ENCODE data around the gene AFF3.

Gene AFF3

DNA sequence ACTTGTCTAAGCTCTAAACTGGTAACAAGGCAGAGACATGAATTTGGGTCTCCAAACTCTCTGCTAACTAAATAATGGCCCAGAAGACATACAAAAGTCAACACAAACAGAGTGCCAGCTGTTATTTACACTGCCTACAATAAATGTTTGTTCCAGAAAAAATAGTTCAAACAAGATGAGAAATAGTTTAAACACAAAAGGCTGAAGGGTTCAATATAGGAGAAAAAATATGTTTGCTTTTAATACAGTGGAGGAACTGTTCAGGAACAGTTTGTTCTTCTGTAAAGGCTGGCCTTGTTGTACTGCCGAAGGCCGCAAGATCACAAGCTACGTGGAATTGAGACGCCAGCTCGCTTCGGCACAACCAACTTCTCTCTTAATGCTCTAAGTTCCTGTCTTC, 74.6 kb downstream of the AFF3 start:
- DNase-seq: no peak

DNA sequence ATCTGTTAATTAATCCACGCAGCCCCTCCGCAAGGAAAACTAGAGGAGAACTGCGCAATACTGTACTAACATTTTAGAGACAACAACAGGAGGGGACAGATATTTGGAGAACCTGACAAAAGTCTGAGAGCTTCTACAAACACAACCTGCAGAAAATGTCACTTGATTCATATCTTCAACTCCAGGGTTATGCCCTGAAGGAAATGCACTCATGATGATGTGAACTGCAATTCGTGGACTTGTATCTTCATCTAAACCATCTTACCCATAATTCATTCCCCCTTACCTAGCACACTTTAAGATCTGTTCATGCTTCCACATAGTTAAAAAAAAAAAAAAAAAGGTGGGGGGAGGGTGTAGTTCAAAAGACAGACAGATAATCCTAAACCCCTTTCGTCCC, 75.5 kb downstream of the AFF3 start:
- DNase-seq: no peak

DNA sequence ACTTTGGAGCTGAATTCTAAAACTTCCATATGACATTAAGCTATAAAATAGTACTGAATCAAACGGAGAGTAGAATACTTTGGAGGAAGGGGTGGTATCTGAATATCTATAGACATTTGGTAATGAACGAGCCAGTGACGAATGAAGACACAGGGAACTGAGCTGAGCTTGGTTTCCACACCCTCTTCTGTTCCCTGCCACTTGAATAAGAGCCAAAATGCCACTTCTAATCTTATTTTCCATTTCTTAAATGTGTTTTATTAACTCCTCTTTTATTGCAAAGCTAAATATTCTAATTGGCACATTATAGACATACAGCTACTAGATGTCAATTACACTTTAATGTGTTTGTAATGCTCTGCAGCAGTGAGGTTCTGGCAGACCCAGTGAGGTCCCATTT, 76.1 kb downstream of the AFF3 start:
- DNase-seq: no peak

DNA sequence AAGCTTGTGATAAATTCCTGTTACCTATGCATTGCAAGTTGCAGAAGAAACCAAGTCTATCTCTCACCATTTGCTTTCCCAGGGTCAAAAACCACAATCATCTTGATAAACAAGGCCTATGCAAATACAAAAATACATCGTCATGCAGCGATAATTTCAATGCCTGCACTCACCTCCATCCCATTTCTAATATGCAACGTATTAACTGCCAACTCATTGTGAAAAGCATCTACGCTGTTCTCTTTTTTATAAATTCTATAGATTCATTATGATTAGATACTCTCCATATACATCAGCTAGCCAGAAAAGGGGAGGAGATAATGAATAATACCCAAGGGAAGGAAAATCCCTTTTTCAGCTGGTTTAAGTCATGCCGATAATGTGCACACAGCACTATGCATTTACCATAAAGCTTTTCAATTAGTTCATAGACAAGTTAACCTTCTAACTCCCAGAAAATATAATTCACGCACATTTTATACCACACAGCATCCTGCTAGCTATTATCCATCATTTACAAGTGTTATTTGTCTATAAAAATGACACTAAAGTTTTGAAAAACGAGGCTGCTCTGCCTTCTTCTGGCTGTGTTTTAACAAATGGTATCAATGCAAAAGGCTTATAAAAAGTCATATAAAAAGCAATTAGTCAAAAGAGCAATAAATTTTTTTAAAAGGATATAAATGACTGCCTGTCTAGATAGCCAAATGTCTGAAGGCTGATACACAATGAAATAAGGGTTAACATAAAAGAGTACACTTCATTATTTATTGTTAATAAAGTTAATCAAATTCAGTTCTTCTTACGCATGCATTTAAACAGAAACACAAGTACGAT, 77.6 kb downstream of the AFF3 start:
- no peak for DNase-seq

DNA sequence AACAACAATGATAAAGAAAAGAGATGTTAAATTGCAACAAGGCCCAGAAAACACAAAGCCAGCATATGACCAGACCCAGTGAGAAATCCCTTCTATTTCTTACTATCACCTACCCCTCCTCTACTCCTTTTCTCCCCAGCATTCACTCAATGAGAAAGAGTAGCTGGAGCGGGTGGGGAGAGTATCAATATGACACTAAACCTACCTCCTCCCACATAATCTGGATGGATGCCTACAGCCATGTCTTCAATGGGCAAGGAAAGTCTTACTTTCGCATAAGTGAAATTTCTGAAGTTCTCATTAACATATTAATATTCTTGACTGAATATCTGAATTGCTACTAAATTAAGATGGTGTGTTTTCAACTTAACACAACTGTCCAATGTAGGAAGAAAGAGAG, 78.2 kb downstream of the AFF3 start:
- DNase-seq: no peak

DNA sequence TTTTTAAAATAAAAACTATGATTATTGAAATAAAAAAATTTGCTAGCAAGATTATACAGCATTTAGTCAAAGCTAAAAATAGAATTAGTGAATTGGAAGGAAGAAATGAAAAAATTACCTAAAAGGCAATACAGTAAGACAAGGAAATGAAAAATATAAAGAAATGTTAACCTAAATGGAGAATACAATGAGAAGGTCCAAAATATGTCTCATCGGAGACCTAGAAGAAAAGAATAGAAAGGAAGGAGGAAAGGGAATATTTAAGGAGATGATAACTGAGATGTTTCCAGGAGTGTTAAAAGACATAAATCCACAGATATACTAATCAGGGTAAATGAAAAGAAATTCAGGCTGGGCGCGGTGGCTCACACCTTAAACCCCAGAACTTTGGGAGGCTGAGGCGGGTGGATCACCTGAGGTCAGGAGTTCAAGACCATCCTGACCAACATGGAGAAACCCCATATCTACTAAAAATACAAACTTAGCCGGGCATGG, 78.9 kb downstream of the AFF3 start:
- no peak for DNase-seq

DNA sequence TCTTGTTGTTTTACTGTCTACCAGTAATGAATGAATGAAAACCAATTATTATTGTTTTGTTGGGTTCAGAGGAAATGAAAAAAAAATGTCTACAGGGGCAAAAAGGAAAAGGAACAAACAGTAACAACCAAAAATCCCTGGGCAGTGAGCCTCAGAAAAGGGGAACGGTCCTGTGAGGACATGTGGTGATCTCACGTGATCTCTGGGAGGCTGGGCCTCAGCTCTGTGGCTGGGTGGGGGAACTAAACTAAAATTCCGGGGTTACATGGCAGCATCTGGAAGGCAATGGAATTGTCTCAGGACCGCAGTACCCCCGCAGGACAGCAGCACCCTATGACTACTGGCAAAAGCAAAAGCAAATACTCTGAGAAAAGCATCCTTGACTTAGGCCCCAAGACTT, 80.1 kb downstream of the AFF3 start:
- DNase-seq: no peak

DNA sequence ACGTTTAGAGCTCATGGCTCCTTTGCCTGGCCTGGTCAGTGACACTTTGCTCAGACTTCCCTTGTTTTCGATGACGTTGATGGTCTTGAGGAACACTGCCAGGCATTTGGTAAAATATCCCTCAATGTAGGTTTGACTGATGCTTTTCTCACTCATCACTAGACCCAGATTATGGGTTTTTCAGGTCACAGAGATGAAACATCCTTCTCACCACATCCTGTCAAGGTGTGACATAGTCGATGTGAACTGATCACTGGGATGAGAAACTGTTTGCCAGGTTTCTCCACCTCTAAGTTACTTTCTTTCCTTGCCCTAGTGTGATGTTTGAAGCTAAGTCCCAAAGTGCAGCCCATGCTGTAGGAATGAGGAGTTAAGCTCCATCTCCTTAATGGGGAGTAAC, 81.5 kb downstream of the AFF3 start:
- no peak for DNase-seq

DNA sequence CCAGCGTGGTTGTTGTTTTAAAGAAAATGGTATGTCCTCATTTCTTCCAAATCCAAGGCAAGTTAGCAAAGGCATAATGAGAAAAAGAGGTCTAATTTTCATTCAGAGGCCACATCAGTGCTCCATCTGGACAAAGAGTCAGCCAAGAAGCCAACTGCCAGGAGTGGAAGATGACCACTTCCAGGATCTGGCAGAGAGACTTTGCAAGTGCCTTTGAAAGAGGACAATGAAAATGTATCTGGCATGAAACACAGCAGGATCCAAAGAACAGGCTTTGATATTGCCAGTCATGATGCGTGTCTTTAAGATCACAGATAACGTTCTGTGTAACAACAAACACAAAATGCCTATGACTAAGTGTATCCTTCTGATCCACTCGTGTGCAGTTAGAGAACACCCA, 82.8 kb downstream of the AFF3 start:
- DNase-seq: no peak

DNA sequence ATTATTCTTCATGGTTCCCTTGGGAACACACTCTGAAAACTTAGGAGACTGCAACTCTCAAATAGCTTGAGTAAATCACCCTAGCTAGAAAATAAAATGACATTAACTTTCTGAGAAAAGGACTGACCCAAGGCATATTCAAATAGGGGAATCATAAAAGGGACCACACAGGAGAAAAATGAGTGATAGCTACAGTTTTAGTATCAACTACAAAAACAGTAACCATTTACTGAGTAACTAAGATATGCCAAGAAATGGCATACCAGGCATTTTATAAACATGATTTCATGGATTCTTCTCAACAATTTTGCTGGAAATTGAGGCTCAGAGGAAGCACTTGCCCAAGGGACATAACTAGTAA, 84.5 kb downstream of the AFF3 start:
- DNase-seq: no peak

DNA sequence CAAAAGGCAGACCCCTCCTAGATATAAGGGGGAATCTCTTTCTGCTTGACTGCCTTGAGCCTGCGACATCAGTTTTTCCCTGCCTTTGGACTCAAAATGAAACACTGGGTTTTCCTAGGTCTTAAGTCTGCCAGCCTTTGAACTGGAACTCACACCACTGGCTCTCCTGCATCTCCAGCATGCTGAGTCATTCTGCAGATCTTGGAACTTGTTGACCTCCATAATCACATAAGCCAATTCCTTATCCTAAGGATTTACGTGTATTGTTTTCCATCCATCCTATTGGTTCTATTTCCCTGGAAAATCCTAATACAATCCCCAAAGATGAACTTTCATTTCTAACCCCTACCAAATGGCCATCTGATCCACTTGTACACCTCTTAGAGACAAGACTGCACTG, 88.0 kb downstream of the AFF3 start:
- no peak for DNase-seq

DNA sequence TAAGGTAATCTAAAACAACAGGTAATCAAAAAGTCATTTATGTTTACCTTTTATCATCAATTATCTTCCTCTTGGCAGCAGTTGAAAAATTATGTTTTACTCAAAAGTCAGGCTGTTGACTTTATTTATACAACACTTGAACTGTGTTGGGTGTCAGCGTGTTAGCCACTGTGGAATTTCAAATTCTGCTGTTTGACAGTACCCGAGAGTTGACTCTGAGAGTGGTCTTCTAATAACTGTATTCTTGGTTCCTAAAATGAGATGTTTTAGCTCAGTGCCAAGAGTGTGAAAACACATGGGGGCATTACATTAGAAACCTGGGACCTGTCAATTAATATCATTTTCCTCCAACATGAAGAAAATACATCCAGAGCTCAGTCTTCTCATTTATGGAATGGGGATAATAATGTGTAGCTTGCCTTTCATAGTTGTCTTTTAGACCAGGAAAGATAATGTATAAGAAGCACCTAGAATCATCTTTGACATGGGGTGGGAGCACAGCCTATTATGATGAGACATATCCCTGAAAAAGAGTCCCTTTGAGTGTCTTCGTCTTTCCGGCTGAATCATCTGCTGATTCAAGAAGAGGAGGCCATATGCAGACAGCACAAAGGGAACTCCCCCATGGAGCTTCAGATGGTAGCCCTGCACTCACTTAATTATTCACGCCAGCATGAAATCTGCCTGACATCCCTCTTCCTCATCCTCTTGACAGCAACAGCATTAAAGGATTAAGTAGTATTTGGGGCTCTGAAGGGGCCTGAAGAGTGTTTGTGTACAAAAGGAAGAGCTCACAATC, 89.1 kb downstream of the AFF3 start:
- DNase-seq: no peak

DNA sequence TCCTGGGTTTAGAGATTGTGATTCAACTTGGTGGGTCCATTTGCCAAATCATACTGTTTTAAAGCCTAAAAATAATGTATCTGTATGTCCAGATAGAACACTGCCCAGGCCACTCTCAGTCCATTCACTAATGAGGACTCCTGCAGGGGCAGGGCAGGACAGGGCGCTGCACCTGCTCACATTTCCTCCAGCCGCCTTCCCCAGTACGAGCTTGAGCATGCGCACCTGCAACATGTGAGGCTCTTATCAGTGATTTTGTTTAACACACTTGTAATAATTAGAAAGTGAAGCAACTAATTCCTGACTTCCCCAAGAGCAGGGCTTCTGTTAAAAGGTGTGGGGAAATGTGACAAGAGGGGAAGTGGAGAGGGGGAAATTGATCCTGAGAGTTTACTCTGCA, 89.7 kb downstream of the AFF3 start:
- DNase-seq: no peak

DNA sequence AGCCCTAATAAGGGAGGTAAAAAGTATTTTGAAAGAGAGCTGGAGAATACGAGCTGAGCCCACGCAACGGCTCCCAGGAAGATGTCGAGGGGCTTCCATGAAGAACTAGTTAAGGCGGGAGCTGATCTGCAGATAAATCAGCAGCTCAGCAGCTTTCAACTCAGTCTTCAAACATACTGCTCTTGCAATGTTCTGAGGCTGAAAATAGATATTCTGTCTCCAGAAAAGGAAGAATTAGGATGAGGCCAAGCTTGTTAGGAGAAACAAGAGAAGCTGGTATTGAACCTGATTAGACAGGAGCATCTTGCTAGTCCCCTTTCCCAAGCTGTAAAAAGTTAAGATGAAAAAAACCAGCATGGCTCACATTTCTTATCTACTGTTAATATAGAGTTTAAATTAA, 91.1 kb downstream of the AFF3 start:
- DNase-seq: no peak

DNA sequence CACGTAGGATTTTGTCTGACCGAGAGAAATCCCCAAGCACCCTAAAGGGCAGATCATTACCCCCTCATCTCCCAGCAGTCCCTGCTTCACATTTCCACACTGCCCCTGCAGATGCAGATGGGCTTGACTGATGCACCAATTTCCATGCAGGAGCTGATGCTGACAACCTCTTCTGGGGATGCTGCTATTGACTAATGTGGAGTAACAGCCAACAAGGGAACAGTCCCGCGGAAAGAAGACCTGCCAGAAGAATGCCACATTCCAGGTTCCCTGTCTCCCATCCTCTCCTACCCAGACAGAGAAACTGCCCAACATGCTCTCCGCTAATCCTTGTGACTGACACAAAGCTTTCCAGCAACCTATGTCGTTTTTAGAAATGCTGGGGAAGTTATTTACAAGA, 91.7 kb downstream of the AFF3 start:
- no peak for DNase-seq

DNA sequence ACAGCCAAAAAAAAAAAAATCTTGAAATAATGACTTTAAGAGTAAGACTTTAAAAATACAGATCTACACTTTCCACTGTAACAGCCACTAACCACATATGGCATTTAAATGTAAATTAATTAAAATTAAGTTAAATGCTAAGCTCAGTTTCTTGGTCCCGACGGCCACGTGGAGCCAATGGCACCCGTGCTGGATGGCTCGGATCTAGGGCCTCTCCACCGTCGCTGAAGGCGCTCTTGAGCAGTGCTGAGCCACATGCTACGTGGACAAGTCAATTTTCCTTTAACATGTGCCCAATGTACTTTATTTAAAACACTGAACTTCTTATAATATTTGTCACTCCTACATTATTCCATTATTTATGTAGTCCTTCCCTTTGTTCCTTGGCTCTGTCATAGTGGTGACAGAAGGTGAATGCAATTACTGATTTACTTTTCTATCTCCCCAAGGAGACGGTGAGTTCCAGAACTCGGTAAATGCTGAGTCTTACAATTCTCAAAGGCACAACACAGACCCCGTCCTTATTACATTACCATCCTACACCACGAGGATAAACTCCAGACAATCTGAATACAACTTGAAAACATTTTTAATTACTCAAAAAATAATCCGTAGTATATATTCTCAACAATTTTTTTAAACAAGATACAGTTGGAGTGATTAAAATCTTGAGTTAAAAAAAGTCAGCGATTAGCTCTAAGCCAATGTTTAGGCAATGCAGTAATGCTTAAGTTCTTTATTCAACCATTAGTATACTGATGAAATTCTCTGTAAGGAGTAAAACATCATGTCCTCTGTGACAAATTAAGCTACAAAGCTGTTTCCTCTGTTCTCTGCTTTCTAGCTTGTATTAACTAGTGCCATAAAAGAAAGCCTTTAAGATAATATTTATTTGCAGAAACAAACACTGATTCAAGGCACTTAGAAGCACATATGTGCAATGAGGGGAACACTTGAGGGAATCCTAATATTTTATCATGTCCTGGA, 95.1 kb downstream of the AFF3 start:
- DNase-seq: no peak

DNA sequence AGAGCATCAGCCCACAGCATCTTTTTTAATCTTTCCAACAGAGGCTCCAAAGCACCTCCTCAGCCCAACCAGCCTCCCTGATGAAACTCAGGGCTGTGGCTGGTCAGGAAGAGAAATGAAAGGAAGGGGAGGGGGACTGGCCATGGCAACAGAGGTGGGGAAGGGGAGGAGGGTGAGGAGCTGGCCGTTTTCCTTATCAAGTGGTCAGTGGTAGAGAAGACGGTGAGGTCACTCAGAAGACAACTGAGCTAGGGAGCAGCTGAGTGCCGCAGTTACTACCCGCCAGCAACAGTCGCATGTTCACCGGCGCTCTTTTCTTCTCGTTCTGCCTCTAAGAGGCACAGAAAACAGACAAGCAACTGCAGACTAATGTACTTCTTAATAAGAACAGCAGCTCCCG, 97.4 kb downstream of the AFF3 start:
- no peak for DNase-seq

DNA sequence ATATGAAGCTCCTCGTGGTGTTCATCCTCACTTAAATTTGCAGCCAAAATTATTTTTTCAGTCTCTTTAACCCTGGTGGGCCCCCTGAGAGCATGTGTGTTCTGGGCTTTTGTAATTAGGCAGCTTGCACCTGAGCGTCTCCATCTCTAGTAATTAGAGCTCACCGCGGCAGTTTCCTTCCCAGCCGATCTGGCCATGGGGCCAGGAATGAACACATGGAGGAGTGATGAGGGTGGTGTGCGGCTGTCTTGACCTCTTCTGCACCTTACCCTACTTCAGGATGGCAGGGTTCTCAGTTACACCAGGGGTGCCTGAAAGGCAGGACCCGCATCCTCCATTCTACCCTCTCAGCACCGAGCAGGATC, 98.5 kb downstream of the AFF3 start:
- DNase-seq: no peak

DNA sequence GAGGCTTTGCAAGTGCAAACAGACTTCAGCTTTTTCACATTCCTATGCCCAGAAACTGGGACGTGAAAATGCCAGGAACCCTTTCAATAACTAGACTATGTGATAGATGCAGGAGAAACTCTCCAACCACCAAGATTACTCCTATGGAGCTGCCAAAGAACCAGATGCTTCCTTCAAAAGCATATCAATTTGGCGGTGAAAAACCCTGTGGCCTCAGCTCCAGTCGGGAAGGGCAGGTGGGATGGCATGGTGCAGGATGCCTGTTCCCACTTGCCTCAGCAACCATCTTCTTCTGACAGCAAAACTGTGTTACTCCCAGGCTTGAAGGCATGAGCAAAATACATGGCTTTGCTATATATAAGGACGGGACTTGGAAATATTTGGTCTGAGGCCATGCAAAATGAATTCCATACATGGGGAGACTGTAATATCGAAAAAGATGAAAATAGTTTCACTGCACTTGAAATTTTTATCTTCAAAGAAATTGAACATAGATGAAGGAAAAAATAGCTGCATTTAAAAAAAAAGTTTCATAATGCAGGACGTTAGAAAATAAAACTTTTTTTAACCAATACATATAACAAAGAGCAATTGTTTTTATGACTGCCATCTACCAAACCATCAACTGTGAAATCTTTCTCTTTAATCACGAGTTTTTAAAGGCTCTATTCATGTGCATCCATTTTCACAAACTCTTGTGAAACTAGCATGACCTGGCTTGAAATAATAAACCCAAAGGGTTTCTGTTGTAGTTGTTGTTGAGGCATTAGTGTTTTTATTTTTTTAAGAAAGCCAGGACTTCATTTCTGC, 99.1 kb downstream of the AFF3 start:
- DNase-seq: no peak

DNA sequence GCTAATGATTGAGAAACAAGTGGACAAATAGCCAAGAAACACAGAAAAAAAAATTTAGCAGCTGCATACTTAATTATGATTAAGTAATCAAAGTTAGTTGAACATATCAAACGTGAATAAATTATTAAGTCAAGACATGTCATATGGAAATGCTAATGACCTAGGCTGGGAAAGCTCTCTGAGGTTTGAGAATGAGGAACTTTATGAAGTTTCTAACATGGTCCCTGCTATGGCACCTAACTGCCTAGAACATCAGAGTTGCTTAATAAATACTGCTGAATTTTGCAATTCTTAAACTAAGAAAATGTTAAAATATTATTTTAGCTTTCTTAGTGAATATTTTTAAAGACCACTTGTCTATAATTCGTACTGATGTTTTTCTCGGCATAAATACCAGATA, 99.8 kb downstream of the AFF3 start:
- DNase-seq: no peak

DNA sequence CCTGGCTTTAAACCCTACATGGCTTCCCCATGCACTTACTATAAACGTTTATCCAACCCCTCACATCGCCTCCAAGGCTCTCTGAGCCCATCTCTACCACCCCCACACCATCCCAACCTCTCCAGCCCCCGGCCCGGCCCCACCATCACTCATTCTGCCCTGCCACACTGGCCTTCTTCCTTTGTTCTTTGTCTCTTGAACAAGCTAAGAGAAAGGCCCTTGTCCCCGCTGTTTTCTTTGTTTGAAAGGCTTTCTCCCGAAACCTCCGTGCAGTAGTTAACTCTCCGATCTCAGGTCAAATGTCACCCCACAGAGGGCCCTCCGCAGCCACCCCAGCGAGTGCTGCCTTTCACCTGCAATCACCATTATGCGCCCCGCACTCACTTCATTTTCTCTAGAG, 100.4 kb downstream of the AFF3 start:
- no peak for DNase-seq

DNA sequence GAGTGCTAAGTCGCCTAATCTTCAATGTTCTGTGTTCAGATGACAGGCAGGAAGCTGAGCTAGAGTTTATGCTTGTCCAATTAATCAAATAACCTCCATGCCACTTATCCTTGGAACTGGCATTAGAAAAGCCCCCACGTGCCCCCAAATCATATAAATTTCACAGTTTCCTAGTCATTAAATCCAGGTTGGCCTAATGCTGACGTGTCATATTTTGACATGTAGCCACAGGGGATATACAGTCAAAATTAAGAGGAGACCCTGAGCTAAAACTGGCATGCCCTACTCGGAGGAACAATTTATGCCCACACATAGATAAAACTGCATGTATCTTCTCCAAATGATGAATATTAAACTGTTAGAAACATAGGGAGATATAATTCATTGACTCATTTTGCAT, 101.0 kb downstream of the AFF3 start:
- no peak for DNase-seq
